Effector memory CD4-positive, alpha-beta T cell (primary cell): Measurements from ENCODE around the gene C1orf216.
A peak's percentile ranks its signal among the peaks of the same experiment; 100 is the strongest.

Source experiments
- DNase-seq, 3 donors: peaks; one replicate each; pipeline ENCODE4 v3.0.0-alpha.2; 2020
- H3K27ac ChIP-seq: 2 replicates; pipeline ENCODE4 v1.7.0; 2013; ENCODE audit warnings: mild to moderate bottlenecking, low read length, moderate library complexity; ENCODE audit not compliant: insufficient read depth, poor library complexity, severe bottlenecking
- H3K27me3 ChIP-seq: replicated peaks from 2 replicates; pipeline ENCODE4 v1.7.0; 2013; ENCODE audit warnings: mild to moderate bottlenecking, low read length; ENCODE audit not compliant: insufficient read depth, control insufficient read depth, poor library complexity, severe bottlenecking
- H3K36me3 ChIP-seq: 2 replicates; pipeline ENCODE4 v1.7.0; 2013; ENCODE audit warnings: mild to moderate bottlenecking, low read length, moderate library complexity; ENCODE audit not compliant: control insufficient read depth, insufficient read depth
- H3K4me1 ChIP-seq: 2 replicates; pipeline ENCODE4 v1.7.0; 2013; ENCODE audit warnings: low read length, mild to moderate bottlenecking; ENCODE audit not compliant: control insufficient read depth, insufficient read depth, poor library complexity, severe bottlenecking
- H3K4me3 ChIP-seq: 2 replicates; pipeline ENCODE4 v1.7.0; 2013; ENCODE audit warnings: low read length, low read depth, mild to moderate bottlenecking; ENCODE audit not compliant: insufficient read depth, poor library complexity, severe bottlenecking
- H3K9me3 ChIP-seq: 2 replicates; pipeline ENCODE4 v1.7.0; 2013; ENCODE audit warnings: mild to moderate bottlenecking, low read length, moderate library complexity; ENCODE audit not compliant: control insufficient read depth
- total RNA-seq, 3 donors: gene quantifications; one replicate each; lab custom pipeline; 2026; lab: John Stamatoyannopoulos, UW

C1orf216 gene, protein sequence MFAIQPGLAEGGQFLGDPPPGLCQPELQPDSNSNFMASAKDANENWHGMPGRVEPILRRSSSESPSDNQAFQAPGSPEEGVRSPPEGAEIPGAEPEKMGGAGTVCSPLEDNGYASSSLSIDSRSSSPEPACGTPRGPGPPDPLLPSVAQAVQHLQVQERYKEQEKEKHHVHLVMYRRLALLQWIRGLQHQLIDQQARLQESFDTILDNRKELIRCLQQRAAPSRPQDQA
- total RNA-seq: 8.7 to 16.4 (median 10.2) reads per million in 3 donors

DNA sequence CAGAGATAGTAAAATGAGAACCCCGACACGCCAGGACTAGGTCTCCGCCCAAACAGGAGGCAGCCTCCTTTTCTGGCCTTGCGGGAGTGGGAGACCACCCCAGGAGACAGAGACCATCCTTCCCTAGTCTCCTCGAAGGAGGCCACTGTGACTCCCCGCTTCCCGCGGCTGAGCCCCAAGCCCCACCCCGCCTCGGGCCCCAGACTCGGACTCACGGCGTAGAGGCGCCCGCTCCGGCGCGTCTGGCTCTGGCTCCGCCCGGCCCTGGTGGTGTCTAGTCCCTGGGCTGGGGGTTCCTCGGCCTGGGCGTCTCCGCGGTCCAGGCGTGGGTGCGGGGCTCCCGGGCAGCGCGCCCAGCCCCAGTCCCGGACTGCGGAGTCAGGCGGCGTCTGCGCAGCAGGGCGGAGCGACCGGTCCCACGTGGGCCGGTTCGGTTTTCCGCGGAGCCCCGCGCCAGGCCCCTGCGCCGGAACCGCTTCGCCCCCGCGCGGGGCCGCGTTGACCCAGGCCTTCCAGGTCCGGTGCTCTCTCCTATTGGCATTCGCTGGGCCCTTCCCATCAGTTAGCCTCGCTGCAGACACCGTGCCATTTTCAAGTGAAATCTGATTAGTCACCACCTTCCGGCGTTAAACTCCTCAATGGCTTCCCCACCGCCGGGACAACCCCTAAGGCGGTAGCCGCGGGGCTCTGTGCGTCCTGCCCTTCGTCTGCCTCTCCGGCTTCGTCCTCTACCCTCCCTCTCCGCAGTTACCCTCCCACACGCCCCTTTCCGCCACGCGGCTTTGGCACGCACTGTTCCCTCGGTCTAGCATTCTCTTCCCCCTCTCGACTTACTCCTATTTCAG lies at the start of gene C1orf216:
TSS of gene C1orf216 (minus strand) at position 393 of the 845 bp plus-strand sequence. CDS start 2,563 bp downstream, outside the sequence.
- Histone ChIP-seq H3K4me3 (peak within 1 kb of the TSS; percentile 87), H3K27ac (peak within 1 kb of the TSS; percentile 69), H3K4me1 (peaks cover 22% of the 10 kb centered on the region), H3K27me3 (no peaks in the 10 kb centered on the region), H3K9me3 (no peaks in the 10 kb centered on the region), H3K36me3 (no peaks in the 10 kb centered on the region)
- peak; percentile 43 to 71 (median 60) for DNase-seq

GRCh38 chr1:35764283-35764682 lies 45.6 kb upstream of the C1orf216 start:
- Histone ChIP-seq H3K27ac (no peak overlapping the region), H3K9me3 (no peaks in the 10 kb centered on the region), H3K4me1 (peaks cover 8% of the 10 kb centered on the region), H3K27me3 (no peaks in the 10 kb centered on the region), H3K36me3 (no peaks in the 10 kb centered on the region), H3K4me3 (no peak overlapping the region)
- DNase-seq: no peak

DNA sequence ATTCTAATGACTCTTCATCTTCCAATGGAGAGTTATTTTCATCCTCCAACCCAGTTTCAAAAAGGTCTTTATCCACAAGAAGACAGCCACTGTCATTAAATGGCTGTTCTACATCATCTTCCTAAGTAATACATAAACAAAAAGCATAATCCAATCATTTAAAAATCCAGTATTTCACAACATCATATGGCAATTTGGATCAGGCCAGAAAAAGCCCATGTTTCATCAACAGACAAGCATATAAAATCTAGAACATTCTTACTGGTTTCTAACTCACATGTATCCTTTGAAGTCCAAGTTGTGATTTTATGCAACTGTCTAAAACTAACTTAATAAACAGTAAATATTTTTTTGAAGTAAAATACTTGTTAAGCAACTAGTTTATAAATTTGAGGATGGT lies 44.5 kb upstream of the C1orf216 start:
- Histone ChIP-seq H3K27ac (no peak overlapping the region), H3K9me3 (no peaks in the 10 kb centered on the region), H3K4me3 (no peak overlapping the region), H3K27me3 (no peaks in the 10 kb centered on the region), H3K4me1 (no peaks in the 10 kb centered on the region), H3K36me3 (no peaks in the 10 kb centered on the region)
- DNase-seq: no peak

DNA sequence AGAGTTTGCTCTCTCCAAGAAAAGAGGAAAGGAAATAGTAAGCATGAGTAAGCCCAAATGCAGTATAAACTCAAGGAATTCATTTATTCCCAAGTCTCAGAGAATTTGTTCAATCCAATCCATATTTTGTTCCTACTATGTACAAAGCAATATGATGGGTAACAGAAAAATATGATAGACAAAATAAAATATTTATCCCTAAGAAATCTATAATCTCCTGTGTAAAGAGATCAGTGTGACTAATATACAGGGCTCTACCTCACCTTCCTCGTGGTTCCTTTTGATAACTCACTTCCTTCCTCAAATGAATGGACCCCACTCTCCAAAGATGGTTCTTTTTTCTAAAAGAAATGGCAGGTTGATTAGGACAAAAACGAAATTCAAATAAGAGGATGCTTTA lies 43.5 kb upstream of the C1orf216 start:
- Histone ChIP-seq H3K9me3 (no peaks in the 10 kb centered on the region), H3K27ac (no peak overlapping the region), H3K27me3 (no peaks in the 10 kb centered on the region), H3K36me3 (no peaks in the 10 kb centered on the region), H3K4me1 (no peaks in the 10 kb centered on the region), H3K4me3 (no peak overlapping the region)
- DNase-seq: no peak

DNA sequence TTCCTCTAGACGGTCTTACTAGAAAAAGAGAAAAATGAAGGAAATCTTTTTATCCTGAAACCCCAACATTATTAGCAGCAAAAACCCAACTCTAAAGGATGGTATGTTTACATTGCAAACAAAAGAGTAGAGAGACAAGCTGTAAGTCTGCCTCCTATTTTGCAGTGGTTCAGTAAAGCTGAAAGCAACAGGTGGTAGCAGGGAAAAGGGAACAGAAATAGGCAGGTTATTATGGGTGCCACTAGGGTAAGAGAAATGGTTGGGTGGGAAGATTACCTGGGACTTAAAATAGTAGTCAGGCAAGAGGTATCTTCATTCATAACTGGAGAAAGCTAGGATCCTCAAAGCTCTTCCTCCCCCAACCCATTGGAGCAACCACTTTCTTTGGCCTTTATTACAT lies 37.4 kb upstream of the C1orf216 start:
- Histone ChIP-seq H3K4me3 (no peak overlapping the region), H3K9me3 (no peaks in the 10 kb centered on the region), H3K27ac (no peak overlapping the region), H3K36me3 (no peaks in the 10 kb centered on the region), H3K27me3 (no peaks in the 10 kb centered on the region), H3K4me1 (no peaks in the 10 kb centered on the region)
- no peak for DNase-seq

DNA sequence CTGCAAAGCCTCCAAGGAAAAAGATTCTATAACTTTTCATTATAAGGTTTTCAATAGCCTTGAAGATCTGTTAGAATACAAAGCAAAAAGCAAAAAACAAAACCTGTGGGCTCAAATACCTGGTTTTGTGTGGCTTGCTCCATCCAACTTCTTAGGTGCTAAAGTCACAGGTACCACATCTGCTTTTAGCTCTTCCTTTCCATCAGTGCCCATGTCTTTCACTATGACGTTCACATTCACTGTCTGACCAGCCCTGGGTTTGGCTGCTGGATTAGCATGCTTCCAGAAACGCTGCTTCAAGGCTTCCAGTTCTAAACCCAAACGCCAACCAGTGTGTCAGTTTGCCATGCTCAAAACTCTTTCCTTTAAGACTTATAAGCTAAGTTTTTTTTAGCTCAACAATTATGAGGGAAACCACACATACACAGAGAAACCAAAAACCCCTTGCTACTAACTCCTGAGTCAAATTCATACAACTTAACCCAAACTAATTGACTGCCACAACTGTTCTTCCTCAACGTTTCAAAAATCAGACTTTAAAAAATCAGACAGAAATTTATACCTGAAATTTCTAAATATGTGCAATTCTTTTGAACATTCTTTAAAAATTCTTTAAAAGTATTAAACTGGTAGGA lies 35.1 kb upstream of the C1orf216 start:
- Histone ChIP-seq H3K27ac (no peak overlapping the region), H3K27me3 (no peaks in the 10 kb centered on the region), H3K4me1 (no peaks in the 10 kb centered on the region), H3K4me3 (no peak overlapping the region), H3K36me3 (no peaks in the 10 kb centered on the region), H3K9me3 (no peaks in the 10 kb centered on the region)
- DNase-seq: no peak

DNA sequence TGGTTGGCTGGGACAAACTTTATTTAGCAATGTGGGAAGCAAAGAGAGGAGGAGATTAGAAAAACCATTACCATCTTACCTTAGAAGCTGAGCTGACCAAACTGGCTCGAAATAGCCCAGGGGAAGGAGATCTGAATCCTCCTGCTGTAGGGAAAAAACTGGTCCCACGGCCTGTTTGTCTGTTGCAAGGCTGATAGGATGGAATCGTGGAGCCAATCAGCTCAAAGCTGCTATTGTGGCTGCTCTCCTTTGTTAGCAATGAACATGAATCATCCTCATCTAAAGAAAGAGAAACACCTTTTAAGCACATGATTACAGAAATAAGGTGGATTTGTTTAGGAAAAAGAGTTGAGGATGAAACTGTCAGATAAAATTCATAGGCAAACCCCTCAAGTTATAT lies 29.6 kb upstream of the C1orf216 start:
- H3K36me3 ChIP-seq: no peaks in the 10 kb centered on the region
- H3K4me1 ChIP-seq: no peaks in the 10 kb centered on the region
- no peaks in the 10 kb centered on the region for H3K9me3 ChIP-seq
- no peak overlapping the region for H3K4me3 ChIP-seq
- no peak for DNase-seq
- no peaks in the 10 kb centered on the region for H3K27me3 ChIP-seq
- no peak overlapping the region for H3K27ac ChIP-seq

DNA sequence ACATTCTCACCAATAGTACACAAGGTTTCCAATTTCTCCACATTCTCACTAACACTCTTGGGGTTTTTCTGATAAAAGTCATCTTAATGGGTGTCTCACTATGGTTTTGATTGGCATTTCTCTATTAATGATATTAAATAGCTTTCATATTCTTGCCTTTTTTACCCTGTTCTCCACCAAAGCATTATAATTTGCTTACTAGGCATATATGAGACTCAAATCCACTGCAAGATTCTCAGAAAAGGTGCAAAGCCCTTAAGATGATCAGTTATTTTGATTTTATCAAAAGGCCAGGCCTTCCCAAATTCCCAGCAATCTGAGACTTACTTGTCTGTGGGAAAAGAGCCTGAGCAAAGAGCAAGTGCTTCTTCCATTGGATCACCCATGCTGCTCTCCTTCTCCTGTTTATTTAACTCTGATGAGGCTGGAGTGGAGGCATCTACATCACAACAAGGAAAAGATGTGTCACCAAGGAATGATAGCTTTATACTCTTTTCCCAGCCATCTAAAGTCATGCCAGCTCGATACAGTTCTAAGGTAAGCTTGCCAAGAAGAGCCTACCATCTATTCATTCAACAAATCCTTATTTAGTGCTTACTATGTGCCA lies 26.5 kb upstream of the C1orf216 start:
- Histone ChIP-seq H3K36me3 (no peaks in the 10 kb centered on the region), H3K9me3 (no peaks in the 10 kb centered on the region), H3K27ac (no peak overlapping the region), H3K27me3 (no peaks in the 10 kb centered on the region), H3K4me1 (no peaks in the 10 kb centered on the region), H3K4me3 (no peak overlapping the region)
- no peak for DNase-seq

DNA sequence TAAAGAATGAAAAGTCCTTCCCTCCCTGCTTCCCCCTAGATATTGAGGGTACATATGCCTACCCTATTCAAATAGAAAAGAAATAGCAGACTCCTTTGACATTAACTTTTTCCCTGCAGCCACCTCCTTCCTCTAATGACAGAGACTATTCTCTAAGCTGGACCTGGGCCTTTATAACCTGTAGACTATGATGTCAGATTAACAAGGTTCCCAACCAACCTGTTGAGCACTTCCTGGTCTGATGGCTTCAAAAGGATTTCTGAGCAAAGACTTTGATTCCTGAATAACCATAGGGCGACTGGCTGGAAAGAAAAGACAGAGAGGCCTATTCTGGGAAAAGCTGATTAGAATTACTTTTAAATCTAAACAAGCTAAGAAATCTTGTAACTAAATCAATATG lies 18.4 kb upstream of the C1orf216 start:
- H3K27ac ChIP-seq: no peak overlapping the region

More for the DNA sequence above, 18.4 kb upstream of the C1orf216 start:
- Histone ChIP-seq H3K4me3 (no peak overlapping the region), H3K27me3 (no peaks in the 10 kb centered on the region), H3K9me3 (no peaks in the 10 kb centered on the region), H3K4me1 (no peaks in the 10 kb centered on the region), H3K36me3 (no peaks in the 10 kb centered on the region)
- no peak for DNase-seq
